NCI-H1092 (cell line): ENCODE results near the gene FOCAD.
A peak's percentile ranks its signal among the peaks of the same experiment; 100 is the strongest.

ENCODE experiments used
- DNase-seq: peaks from one replicate; lab custom pipeline; 2025; lab: John Stamatoyannopoulos, UW

Gene FOCAD

GRCh38 chr9:20683351-20684034 is 566 bp upstream of the FOCAD start:
- DNase-seq = no peak

- no peak for DNase-seq
Observed at GRCh38 chr9:20684875-20685696, 1.0 kb downstream of the FOCAD start.

GRCh38 chr9:20685769-20686168 is 1.7 kb downstream of the FOCAD start:
- DNase-seq = no peak

- no peak for DNase-seq
Observed at GRCh38 chr9:20689833-20690232, 5.8 kb downstream of the FOCAD start.

- DNase-seq = no peak
Observed at GRCh38 chr9:20692554-20692953, 8.5 kb downstream of the FOCAD start.

- no peak for DNase-seq
Observed at GRCh38 chr9:20693068-20693467, 9.0 kb downstream of the FOCAD start.

GRCh38 chr9:20694248-20694647 is 10.2 kb downstream of the FOCAD start:
- no peak for DNase-seq

- no peak for DNase-seq
Observed at GRCh38 chr9:20697021-20697719, 13.1 kb downstream of the FOCAD start.

GRCh38 chr9:20698782-20699181 is 14.7 kb downstream of the FOCAD start:
- DNase-seq = no peak

GRCh38 chr9:20701060-20701459 is 17.0 kb downstream of the FOCAD start:
- DNase-seq = peak; percentile 12

- DNase-seq = no peak
Observed at GRCh38 chr9:20702570-20702969, 18.5 kb downstream of the FOCAD start.

GRCh38 chr9:20703146-20703545 is 19.1 kb downstream of the FOCAD start:
- no peak for DNase-seq

GRCh38 chr9:20707708-20708107 is 23.6 kb downstream of the FOCAD start:
- no peak for DNase-seq

GRCh38 chr9:20713172-20713571 is 29.1 kb downstream of the FOCAD start:
- no peak for DNase-seq

GRCh38 chr9:20714442-20715415 is 30.7 kb downstream of the FOCAD start:
- DNase-seq = no peak

- no peak for DNase-seq
Observed at GRCh38 chr9:20722221-20722620, 38.2 kb downstream of the FOCAD start.

GRCh38 chr9:20725675-20726074 is 41.6 kb downstream of the FOCAD start:
- DNase-seq = no peak

GRCh38 chr9:20726144-20726543 is 42.1 kb downstream of the FOCAD start:
- DNase-seq = no peak

- no peak for DNase-seq
Observed at GRCh38 chr9:20728493-20729220, 44.6 kb downstream of the FOCAD start.

GRCh38 chr9:20729523-20729922 is 45.5 kb downstream of the FOCAD start:
- no peak for DNase-seq

- no peak for DNase-seq
Observed at GRCh38 chr9:20732118-20732517, 48.1 kb downstream of the FOCAD start.
